ENCODE data around the gene PGD.

GRCh38 chr1:10402729-10403274 is 3.9 kb downstream of the PGD start:
- TF ChIP-seq POLR2A (IDR thresholded peaks at IDR 0.05): no peak
- TF ChIP-seq CTCF (IDR thresholded peaks at IDR 0.05): no peak

All from vagina (tissue), 2 donors.